Measurements from ENCODE around the gene CYLC2.

Gene CYLC2

DNA sequence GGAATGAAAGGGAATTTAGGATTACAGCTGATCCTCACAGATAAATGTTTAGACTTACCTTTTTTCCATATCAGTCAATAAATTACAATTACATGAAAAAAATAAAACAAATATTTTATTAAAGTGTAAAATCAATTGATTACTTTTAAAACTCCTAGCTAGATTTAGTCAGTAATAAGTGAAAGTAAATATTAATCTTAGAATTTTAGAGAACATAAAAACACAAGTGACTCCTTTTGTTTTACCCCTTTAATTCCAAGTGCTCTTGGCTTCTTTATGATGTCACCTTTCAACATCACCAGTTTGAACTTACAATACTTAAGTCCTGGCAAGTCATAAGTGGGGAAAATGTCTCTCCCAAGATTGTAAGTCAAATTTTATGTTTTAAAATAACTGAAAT is at the start of gene CYLC2:
CYLC2 (plus strand) TSS at position 301 of the 400 bp plus-strand sequence; CDS start at position 349, 48 bp downstream.
- DNase-seq (ENCODE audit: low read depth, low spot score) = no peak

GRCh38 chr9:102950346-102950745 is 44.8 kb upstream of the CYLC2 start:
- DNase-seq (ENCODE audit: low read depth, low spot score) = no peak

GRCh38 chr9:102966999-102967398 is 28.1 kb upstream of the CYLC2 start:
- no peak for DNase-seq (ENCODE audit: low read depth, low spot score)

DNA sequence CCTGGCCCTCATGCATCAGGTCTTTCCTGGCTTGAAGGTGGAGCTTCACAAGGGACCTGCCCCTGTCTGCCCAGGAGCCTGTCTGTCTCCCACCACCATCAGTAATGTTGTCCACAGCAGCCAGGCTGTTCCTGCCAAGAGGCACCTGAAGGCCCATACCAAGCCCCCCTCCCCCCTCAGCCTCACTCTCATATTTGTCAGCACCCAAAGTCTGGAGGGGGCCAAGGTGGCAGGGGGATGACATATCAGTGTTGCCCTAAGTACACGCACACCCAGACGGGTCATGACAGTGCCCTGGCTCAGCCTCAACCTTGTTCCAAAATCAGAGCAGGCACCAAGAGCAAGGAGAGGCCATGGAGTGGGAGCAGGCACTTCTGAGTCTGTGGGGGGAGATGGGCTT is 27.2 kb upstream of the CYLC2 start:
- DNase-seq (ENCODE audit: low read depth, low spot score) = no peak

GRCh38 chr9:102972780-102973179 is 22.4 kb upstream of the CYLC2 start:
- DNase-seq (ENCODE audit: low read depth, low spot score) = no peak

DNA sequence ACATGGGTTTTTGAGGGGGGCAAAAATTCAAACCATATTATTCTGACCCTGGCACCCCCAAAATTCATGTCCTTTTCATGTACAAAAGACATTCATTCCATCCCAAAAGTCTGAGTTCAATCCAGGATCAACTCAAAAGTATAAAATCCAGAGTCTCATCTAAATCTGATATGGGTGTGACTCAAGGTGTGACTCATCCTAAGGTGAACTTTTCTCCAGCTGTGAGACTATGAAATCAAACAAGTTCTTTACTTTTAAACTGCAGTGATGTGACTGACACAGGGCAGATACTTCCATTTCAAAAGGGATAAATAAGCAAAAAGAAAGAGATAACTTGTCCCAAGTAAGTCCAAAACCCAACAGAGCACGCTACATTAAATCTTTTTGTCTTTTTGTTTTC is 20.6 kb upstream of the CYLC2 start:
- no peak for DNase-seq (ENCODE audit: low read depth, low spot score)

GRCh38 chr9:102975251-102975650 is 19.9 kb upstream of the CYLC2 start:
- no peak for DNase-seq (ENCODE audit: low read depth, low spot score)

DNA sequence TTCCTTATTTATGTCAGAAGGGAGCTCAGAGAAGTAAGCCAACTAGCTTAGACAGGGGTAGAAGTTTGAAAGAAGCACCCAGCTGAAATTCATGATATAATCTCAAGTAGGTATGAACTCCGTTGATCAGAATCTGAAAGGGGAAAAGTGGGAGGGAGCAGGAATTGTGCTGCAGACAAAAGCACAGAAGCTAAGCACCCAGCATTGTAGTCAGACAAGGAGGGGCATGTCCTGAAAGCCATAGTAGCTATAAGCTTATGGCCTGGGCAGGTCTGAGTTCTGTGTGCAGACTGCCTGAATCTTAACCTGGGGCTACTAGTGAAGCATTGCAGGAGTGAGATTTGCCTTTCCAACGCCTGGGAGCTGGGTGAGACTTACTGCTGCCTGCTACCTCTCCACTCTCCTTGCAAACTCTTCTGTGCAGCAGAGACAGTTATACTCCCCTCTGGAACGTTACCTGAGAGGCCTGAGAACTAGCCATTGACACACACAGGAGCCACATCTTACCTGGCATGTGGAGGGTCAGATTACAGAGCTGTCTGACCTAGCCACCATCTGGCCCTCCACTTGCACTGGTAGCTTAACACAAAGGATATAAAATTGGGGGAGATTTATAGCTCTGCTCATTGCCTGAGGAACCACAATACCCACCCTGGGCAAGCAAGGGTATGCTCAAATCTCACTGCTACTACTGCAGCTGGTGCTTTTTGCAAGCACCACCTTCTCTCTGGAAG is 9.8 kb upstream of the CYLC2 start:
- no peak for DNase-seq (ENCODE audit: low read depth, low spot score)

- DNase-seq (ENCODE audit: low read depth, low spot score) = no peak
Observed at GRCh38 chr9:102986425-102986824, 8.7 kb upstream of the CYLC2 start.

DNA sequence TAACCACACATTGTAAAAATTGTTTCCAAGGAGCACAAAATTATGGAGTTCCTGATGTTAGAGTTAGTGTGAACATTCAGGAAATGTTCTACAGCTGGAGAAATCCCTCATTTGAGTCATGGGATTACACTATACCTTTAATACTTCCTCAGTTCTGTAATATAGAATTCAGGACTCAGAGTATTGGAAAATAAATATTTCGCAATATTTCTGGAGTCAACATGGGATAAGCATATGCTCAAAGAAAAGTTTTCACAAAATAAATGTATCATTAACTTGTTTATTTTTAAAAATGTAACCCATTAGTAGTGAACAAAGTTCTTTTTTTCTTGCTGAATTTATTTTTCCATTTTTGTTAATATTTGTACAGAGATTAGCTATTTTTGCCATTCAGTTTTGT is 8.6 kb downstream of the CYLC2 start:
- no peak for DNase-seq (ENCODE audit: low read depth, low spot score)

- no peak for DNase-seq (ENCODE audit: low read depth, low spot score)
Observed at GRCh38 chr9:103014242-103014641, 19.1 kb downstream of the CYLC2 start.

DNA sequence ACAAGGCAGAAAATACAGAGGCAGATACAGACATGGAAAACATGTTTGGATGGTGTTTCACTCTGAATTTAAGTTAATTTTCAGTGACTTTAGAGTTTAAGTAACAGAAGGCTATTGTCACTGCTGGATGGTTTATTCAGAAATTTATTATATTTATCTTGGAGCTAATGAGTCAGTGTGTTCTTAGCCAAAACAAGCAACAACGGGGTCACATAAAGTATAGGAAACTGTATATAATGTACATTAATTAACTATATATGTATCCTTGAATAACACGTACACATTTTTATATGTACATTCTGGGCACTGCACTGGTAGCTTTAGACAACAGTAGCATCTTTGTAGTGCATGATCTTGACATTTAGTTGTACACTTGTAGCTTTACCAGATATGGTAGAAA is 30.7 kb downstream of the CYLC2 start:
- no peak for DNase-seq (ENCODE audit: low read depth, low spot score)

DNA sequence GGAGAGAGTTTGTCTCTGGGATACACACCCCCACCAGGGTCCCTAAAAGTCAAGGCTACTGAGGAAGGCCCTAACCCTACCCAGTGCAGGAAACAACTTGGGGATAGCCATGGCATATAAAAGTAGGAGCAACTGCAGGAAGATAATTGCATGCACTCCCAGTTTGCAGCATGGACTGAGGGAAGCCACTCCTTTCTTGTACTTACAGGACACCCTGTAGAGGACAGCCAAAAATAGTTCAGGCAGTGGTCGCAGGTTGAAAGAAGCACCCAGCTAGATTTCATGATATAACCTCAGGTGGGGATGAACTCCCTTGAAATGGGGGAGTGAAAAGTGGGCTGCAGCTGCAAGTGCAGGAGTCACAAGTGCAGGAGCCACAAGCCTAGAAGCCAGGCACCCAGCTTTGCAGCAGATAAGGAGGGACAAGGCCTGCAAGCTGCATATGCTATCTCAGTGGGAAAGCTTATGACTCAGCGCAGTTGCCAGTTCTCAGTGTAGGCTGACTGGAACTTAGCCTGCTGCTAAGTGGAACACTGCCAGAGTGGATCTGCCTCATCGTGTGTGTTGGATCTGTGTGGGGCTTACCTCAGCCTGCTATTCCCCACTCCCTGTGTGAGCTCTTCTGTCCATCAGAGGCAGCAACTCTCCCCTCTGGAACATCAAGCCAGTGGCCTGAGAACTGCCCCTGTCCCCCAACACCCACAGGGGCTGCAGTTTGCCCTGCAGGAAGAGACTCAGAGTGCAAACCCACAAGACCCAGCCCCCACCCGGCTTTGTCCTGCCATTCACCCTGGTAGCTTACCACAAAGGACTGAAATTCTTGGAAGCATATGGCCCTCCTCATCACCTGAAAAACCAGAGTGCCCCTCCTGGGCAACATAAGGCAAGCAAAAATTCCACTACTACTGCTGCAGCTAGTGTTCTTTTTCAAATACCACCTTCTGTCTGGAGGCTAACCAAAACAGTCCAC is 42.7 kb downstream of the CYLC2 start:
- peak; percentile 79 for DNase-seq (ENCODE audit: low read depth, low spot score)

DNA sequence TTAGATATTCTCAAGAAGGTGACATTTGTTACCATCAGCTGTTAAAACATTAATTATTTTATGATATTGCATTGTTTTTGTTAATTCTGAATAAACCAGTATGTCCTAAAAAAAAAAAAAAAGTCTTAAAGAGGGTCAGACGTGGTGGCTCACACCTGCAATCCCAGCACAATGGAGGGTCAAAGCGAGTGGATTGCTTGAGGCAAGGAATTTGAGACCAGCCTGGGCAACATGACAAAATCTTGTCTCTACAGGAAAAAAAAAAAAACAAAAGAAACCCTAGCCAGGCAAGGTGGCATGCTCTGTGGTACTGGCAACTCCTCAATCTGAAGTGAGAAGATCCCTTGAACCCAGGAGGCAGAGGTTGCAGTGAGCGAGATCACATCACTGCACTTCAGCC is 46.8 kb downstream of the CYLC2 start:
- DNase-seq (ENCODE audit: low read depth, low spot score) = no peak

Data from brain pericyte (primary cell).